Bronchial epithelial cell (primary cell): ENCODE results near the gene NDST4. TPM values are rescaled to one million over a fixed set of nuclear protein-coding genes. Genes with fewer than 3 reads are reported as not detected.

ENCODE experiments used
- DNase-seq: peaks from one replicate; pipeline ENCODE4 v3.0.0-alpha.2; 2010; ENCODE audit warnings: low read depth
- FAIRE-seq: peaks from 2 replicates; lab custom pipeline; 2011; peaks lifted over from hg19 to GRCh38; lab: Jason Lieb, UNC
- H3K27me3 ChIP-seq: 2 replicates; pipeline ENCODE4 v1.5.1; 2011; ENCODE audit warnings: low read length; ENCODE audit not compliant: control insufficient read depth, insufficient read depth
- H3K36me3 ChIP-seq: 2 replicates; pipeline ENCODE4 v1.5.1; 2011; ENCODE audit warnings: low read length; ENCODE audit not compliant: control insufficient read depth, insufficient read depth
- H3K4me3 ChIP-seq: 2 replicates; pipeline ENCODE4 v1.5.1; 2011; ENCODE audit warnings: mild to moderate bottlenecking, low read depth, low read length, control low read depth
- total RNA-seq: library from RNA; depleted of rRNA; stranded (reverse); fragments of >200 nt; gene quantifications from 2 replicates; pipeline ENCODE4 v1.2.1, GENCODE V29; 2014
- TF ChIP-seq, protein P1 (sequence below): IDR thresholded peaks from 2 replicates; pipeline ENCODE4 v1.5.1; 2011; ENCODE audit warnings: mild to moderate bottlenecking, moderate library complexity, low read length, control low read depth, inconsistent platforms; ENCODE audit not compliant: insufficient read depth, severe bottlenecking

NDST4 gene
- total RNA-seq, 1 donor from 2014 or later, result not detected

- TF ChIP-seq, protein P1, sequence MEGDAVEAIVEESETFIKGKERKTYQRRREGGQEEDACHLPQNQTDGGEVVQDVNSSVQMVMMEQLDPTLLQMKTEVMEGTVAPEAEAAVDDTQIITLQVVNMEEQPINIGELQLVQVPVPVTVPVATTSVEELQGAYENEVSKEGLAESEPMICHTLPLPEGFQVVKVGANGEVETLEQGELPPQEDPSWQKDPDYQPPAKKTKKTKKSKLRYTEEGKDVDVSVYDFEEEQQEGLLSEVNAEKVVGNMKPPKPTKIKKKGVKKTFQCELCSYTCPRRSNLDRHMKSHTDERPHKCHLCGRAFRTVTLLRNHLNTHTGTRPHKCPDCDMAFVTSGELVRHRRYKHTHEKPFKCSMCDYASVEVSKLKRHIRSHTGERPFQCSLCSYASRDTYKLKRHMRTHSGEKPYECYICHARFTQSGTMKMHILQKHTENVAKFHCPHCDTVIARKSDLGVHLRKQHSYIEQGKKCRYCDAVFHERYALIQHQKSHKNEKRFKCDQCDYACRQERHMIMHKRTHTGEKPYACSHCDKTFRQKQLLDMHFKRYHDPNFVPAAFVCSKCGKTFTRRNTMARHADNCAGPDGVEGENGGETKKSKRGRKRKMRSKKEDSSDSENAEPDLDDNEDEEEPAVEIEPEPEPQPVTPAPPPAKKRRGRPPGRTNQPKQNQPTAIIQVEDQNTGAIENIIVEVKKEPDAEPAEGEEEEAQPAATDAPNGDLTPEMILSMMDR, result peak; percentile 89
- no peaks in the 10 kb centered on the region for H3K36me3 ChIP-seq
- DNase-seq (peak; percentile 26), FAIRE-seq (no peak)
- H3K4me3 ChIP-seq, result no peak overlapping the region
- H3K27me3 ChIP-seq, result no peaks in the 10 kb centered on the region
Measured at GRCh38 chr4:114807759-114808404, 305.5 kb downstream of the NDST4 start.

DNA sequence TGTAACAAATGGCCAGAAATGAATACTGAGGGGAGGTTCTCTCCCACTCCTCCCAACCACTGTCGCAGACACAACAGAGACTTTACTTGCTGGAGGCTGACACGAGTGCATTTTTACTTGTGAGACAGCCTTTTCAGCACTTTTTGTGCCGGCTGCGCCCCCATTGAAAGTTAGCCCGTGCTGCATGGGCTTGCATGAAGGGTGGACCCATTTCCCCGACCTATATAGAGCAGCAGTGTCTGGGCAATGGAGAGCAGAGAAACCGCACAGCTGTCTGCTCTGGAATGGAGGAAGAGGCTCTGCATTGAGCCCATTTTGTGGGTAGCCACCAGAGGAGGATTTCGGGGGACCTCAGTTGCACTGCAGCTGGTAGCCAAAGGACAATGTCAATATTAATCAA lies 306.1 kb downstream of the NDST4 start:
- H3K4me3 ChIP-seq, result no peak overlapping the region
- no peak for DNase-seq
- FAIRE-seq, result no peak
- no peaks in the 10 kb centered on the region for H3K36me3 ChIP-seq
- no peaks in the 10 kb centered on the region for H3K27me3 ChIP-seq
- TF ChIP-seq, protein P1, result no peak

- no peak for DNase-seq
- Histone ChIP-seq H3K36me3 (no peaks in the 10 kb centered on the region), H3K27me3 (no peaks in the 10 kb centered on the region), H3K4me3 (no peak overlapping the region)
- no peak for FAIRE-seq
- TF ChIP-seq, protein P1, result no peak
Measured at GRCh38 chr4:114791976-114792375, 321.4 kb downstream of the NDST4 start.

DNA sequence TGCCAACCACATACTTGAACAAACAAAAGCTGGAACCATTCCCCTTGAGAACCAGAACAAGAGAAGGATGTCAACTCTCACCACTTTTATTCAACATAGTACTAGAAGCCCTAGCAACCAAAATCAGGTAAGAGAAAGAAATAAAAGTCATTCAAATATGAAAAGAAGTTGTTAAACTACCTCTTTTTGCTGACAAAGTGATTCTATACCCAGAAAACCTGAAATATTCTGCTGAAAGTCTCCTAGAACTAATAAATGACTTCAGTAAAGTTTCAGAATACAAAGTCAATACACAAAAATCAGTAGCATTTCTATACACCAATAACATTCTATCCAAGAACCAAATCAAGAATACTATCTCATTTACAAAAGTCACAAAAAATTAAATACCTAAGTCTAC lies 327.9 kb downstream of the NDST4 start:
- TF ChIP-seq, protein P1, result no peak
- FAIRE-seq, result no peak
- no peaks in the 10 kb centered on the region for H3K36me3 ChIP-seq
- no peak overlapping the region for H3K4me3 ChIP-seq
- no peaks in the 10 kb centered on the region for H3K27me3 ChIP-seq
- no peak for DNase-seq

- H3K4me3 ChIP-seq, result no peak overlapping the region
- FAIRE-seq, result no peak
- TF ChIP-seq, protein P1, result no peak
- no peaks in the 10 kb centered on the region for H3K27me3 ChIP-seq
- H3K36me3 ChIP-seq, result no peaks in the 10 kb centered on the region
- DNase-seq, result no peak
Measured at GRCh38 chr4:114783215-114783595, 330.2 kb downstream of the NDST4 start.
